Endometrium (tissue), 2 donors: Measurements from ENCODE around the gene CENPL.

Experiments
- FAIRE-seq: peaks from 2 replicates; lab custom pipeline; 2012; peaks lifted over from hg19 to GRCh38; lab: Jason Lieb, UNC
- donor health status: control.
- donor health status: control.

The CENPL gene

GRCh38 chr1:173753830-173754229 lies 70.9 kb downstream of the CENPL start:
- FAIRE-seq: no peak
